Measurements from ENCODE around the gene GALNT17.

- TF ChIP-seq EZH2phosphoT487 (IDR thresholded peaks at IDR 0.05; ENCODE audit: borderline replicate concordance, low read length) (no peak), CTCF (conservative IDR thresholded peaks at IDR 0.05; ENCODE audit: low read depth, low read length) (no peak), EZH2 (IDR thresholded peaks at IDR 0.05; ENCODE audit: low read length, unreplicated experiment) (no peak)
Measured at GRCh38 chr7:71697400-71697799, 565.5 kb downstream of the GALNT17 start.
